HG02885 (cell line): ENCODE results near the gene PRKAR1B.

Experiments
- ATAC-seq: cut with Tn5 transposase; IDR thresholded peaks from one replicate; pipeline ENCODE4 v1.9.1; 2021; ENCODE audit warnings: mild to moderate bottlenecking; ENCODE audit not compliant: unreplicated experiment, poor library complexity

PRKAR1B gene

GRCh38 chr7:727104-727805 lies at the start of gene PRKAR1B:
Gene PRKAR1B (minus strand): TSS chr7:727281. CDS start chr7:711505, 15,776 bp downstream.
- ATAC-seq = peak; percentile 58

- no peak for ATAC-seq
Observed at GRCh38 chr7:776381-776780, 49.3 kb upstream of the PRKAR1B start.

- peak; percentile 46 for ATAC-seq
Observed at GRCh38 chr7:774161-775109, 47.4 kb upstream of the PRKAR1B start.

GRCh38 chr7:773622-773915 lies 46.5 kb upstream of the PRKAR1B start:
- no peak for ATAC-seq

- no peak for ATAC-seq
Observed at GRCh38 chr7:772861-773621, 46.0 kb upstream of the PRKAR1B start.

GRCh38 chr7:772392-772791 lies 45.3 kb upstream of the PRKAR1B start:
- ATAC-seq = no peak

GRCh38 chr7:772005-772294 lies 44.9 kb upstream of the PRKAR1B start:
- ATAC-seq = no peak

- no peak for ATAC-seq
Observed at GRCh38 chr7:771234-772004, 44.3 kb upstream of the PRKAR1B start.

- no peak for ATAC-seq
Observed at GRCh38 chr7:770741-771166, 43.7 kb upstream of the PRKAR1B start.

GRCh38 chr7:770336-770735 lies 43.3 kb upstream of the PRKAR1B start:
- no peak for ATAC-seq

- no peak for ATAC-seq
Observed at GRCh38 chr7:768881-769504, 41.9 kb upstream of the PRKAR1B start.

GRCh38 chr7:767941-768731 lies 41.1 kb upstream of the PRKAR1B start:
- no peak for ATAC-seq

- ATAC-seq = no peak
Observed at GRCh38 chr7:767580-767940, 40.5 kb upstream of the PRKAR1B start.

GRCh38 chr7:765383-765782 lies 38.3 kb upstream of the PRKAR1B start:
- ATAC-seq = no peak

GRCh38 chr7:763762-764161 lies 36.7 kb upstream of the PRKAR1B start:
- ATAC-seq = no peak

GRCh38 chr7:762885-763284 lies 35.8 kb upstream of the PRKAR1B start:
- no peak for ATAC-seq

GRCh38 chr7:761631-762030 lies 34.5 kb upstream of the PRKAR1B start:
- no peak for ATAC-seq

GRCh38 chr7:761101-761500 lies 34.0 kb upstream of the PRKAR1B start:
- no peak for ATAC-seq

GRCh38 chr7:760006-760405 lies 32.9 kb upstream of the PRKAR1B start:
- no peak for ATAC-seq
